Activated CD8-positive, alpha-beta T cell treated with anti-CD3 and anti-CD28 coated beads, Interleukin-2, amount 10 ng/mL, durations not matched to agents 7 days and 5 days (primary cell): ENCODE results near the gene VDR. TPM values are rescaled to one million over a fixed set of nuclear protein-coding genes. Genes with fewer than 3 reads are reported as not detected.
A peak's percentile ranks its signal among the peaks of the same experiment; 100 is the strongest.

Experiments used
- ATAC-seq: fragments of 150-1000 bp; cut with Tn5 transposase; one replicate; pipeline ENCODE4 v1.10.0; 2021; ENCODE audit warnings: moderate library complexity
- CTCF ChIA-PET: fragments of 350-600 bp; sonication (Branson Sonifier 250); formaldehyde crosslinking; loops from one replicate; lab custom pipeline; 2021; ENCODE audit warnings: antibody characterized with exemption; lab: Charles Lee
- POLR2A ChIA-PET: fragments of 350-600 bp; sonication (Branson Sonifier 250); formaldehyde crosslinking; loops from one replicate; lab custom pipeline; 2021; ENCODE audit warnings: antibody characterized with exemption; lab: Charles Lee
- DNase-seq: peaks from one replicate; pipeline ENCODE4 v3.0.0-alpha.2; 2020
- H3K27ac Mint-ChIP-seq: one replicate; pipeline ENCODE4 v1.8.0; 2021; ENCODE audit warnings: mild to moderate bottlenecking, mixed read lengths
- H3K27me3 Mint-ChIP-seq: one replicate; pipeline ENCODE4 v1.8.0; 2021; ENCODE audit warnings: low read depth, mixed read lengths
- H3K36me3 Mint-ChIP-seq: one replicate; pipeline ENCODE4 v1.8.0; 2021; ENCODE audit warnings: low read depth, mixed read lengths
- H3K4me1 Mint-ChIP-seq: one replicate; pipeline ENCODE4 v1.8.0; 2021; ENCODE audit warnings: low read depth, mixed read lengths
- H3K4me3 Mint-ChIP-seq: one replicate; pipeline ENCODE4 v1.8.0; 2021; ENCODE audit warnings: mild to moderate bottlenecking, mixed read lengths
- H3K9me3 Mint-ChIP-seq: one replicate; pipeline ENCODE4 v1.8.0; 2022; ENCODE audit warnings: mixed read lengths; ENCODE audit not compliant: insufficient read depth
- total RNA-seq, 2 experiments: library from RNA; stranded (reverse); gene quantifications; one replicate each; pipeline ENCODE4 v1.2.3, GENCODE V29; 2021

The VDR gene
- total RNA-seq, 2 experiments from 2014 or later, result 13.2 to 14.5 TPM

GRCh38 chr12:47837190-47838171, 67.3 kb downstream of the VDR start:
- ATAC-seq (peak; percentile 23), DNase-seq (peak; percentile 77)
- CTCF ChIA-PET, result interaction anchor here (0.7 to 21.0 kb wide), 38 partner anchors 9 to 476 kb away, joined by 3 to 1049 read pairs (median 6); partner anchors contain the start of genes ENDOU, HDAC7, SLC48A1 and TMEM106C
- peaks cover 2% of the 10 kb centered on the region for H3K27me3 Mint-ChIP-seq
- peaks cover 61% of the 10 kb centered on the region for H3K4me1 Mint-ChIP-seq
- no peaks in the 10 kb centered on the region for H3K9me3 Mint-ChIP-seq
- H3K36me3 Mint-ChIP-seq, result no peaks in the 10 kb centered on the region
- POLR2A ChIA-PET, result interaction anchor here (0.7 to 16.4 kb wide), 7 partner anchors 9 to 96 kb away, joined by 3 to 642 read pairs (median 5); partner anchors contain the start of gene HDAC7
- H3K4me3 Mint-ChIP-seq, result peak overlapping the region; percentile 44
- H3K27ac Mint-ChIP-seq, result peak overlapping the region; percentile 68

- ATAC-seq (no peak), DNase-seq (no peak)
- CTCF ChIA-PET, result interaction anchor here (1.3 to 21.0 kb wide), 9 partner anchors 7 to 119 kb away, joined by 3 to 1049 read pairs (median 120); partner anchors contain the start of genes HDAC7 and SLC48A1
- POLR2A ChIA-PET, result interaction anchor here (0.6 to 16.4 kb wide), 7 partner anchors 23 to 828 kb away, joined by 3 to 642 read pairs (median 3); partner anchors contain the start of gene HDAC7
- Mint-ChIP-seq H3K36me3 (no peaks in the 10 kb centered on the region), H3K9me3 (no peaks in the 10 kb centered on the region), H3K4me1 (peaks cover 78% of the 10 kb centered on the region), H3K27me3 (peaks cover 2% of the 10 kb centered on the region), H3K4me3 (no peak overlapping the region), H3K27ac (peak overlapping the region; percentile 51)
These were observed 69.0 kb downstream of the VDR start for GRCh38 chr12:47835831-47836155.

GRCh38 chr12:47835006-47835830, 69.6 kb downstream of the VDR start:
- Mint-ChIP-seq H3K27me3 (peaks cover 2% of the 10 kb centered on the region), H3K36me3 (no peaks in the 10 kb centered on the region), H3K27ac (peak overlapping the region; percentile 95), H3K9me3 (no peaks in the 10 kb centered on the region), H3K4me1 (peaks cover 81% of the 10 kb centered on the region), H3K4me3 (no peak overlapping the region)
- CTCF ChIA-PET, result interaction anchor here (1.1 to 21.0 kb wide), 11 partner anchors 7 to 119 kb away, joined by 3 to 1049 read pairs (median 46); partner anchors contain the start of genes HDAC7 and SLC48A1
- POLR2A ChIA-PET, result interaction anchor here (0.6 to 16.4 kb wide), 4 partner anchors 22 to 829 kb away, joined by 3 to 642 read pairs (median 6); partner anchors contain the start of gene HDAC7
- no peak for ATAC-seq
- no peak for DNase-seq

GRCh38 chr12:47834199-47834903, 70.4 kb downstream of the VDR start:
- POLR2A ChIA-PET, result interaction anchor here (1.4 to 16.4 kb wide), 5 partner anchors 10 to 68 kb away, joined by 3 to 642 read pairs (median 6); partner anchors contain the start of gene HDAC7
- DNase-seq, result no peak

GRCh38 chr12:47833591-47834012, 71.2 kb downstream of the VDR start:
- DNase-seq (no peak), ATAC-seq (no peak)
- peaks cover 94% of the 10 kb centered on the region for H3K4me1 Mint-ChIP-seq
- H3K36me3 Mint-ChIP-seq, result no peaks in the 10 kb centered on the region
- no peaks in the 10 kb centered on the region for H3K27me3 Mint-ChIP-seq
- H3K9me3 Mint-ChIP-seq, result no peaks in the 10 kb centered on the region
- peak overlapping the region; percentile 95 for H3K27ac Mint-ChIP-seq
- POLR2A ChIA-PET, result interaction anchor here (0.6 to 16.4 kb wide), 11 partner anchors 8 to 118 kb away, joined by 3 to 642 read pairs (median 4); partner anchors contain the start of gene HDAC7
- CTCF ChIA-PET, result interaction anchor here (0.9 to 21.0 kb wide), 12 partner anchors 9 to 349 kb away, joined by 3 to 1049 read pairs (median 14); partner anchors contain the start of genes HDAC7, SLC48A1 and TMEM106C
- peak overlapping the region; percentile 77 for H3K4me3 Mint-ChIP-seq

More at GRCh38 chr12:47834199-47834903, 70.4 kb downstream of the VDR start:
- H3K36me3 Mint-ChIP-seq, result no peaks in the 10 kb centered on the region
- H3K4me1 Mint-ChIP-seq, result peaks cover 87% of the 10 kb centered on the region
- no peaks in the 10 kb centered on the region for H3K9me3 Mint-ChIP-seq
- peak overlapping the region; percentile 95 for H3K27ac Mint-ChIP-seq
- H3K4me3 Mint-ChIP-seq, result no peak overlapping the region
- CTCF ChIA-PET, result interaction anchor here (1.1 to 21.0 kb wide), 10 partner anchors 10 to 129 kb away, joined by 3 to 1049 read pairs (median 22); partner anchors contain the start of genes HDAC7, SLC48A1 and TMEM106C
- no peak for ATAC-seq
- peaks cover 2% of the 10 kb centered on the region for H3K27me3 Mint-ChIP-seq

- DNase-seq (peak; percentile 49), ATAC-seq (peak; percentile 40)
- Mint-ChIP-seq H3K36me3 (no peaks in the 10 kb centered on the region), H3K27ac (peak overlapping the region; percentile 95), H3K4me3 (peak overlapping the region; percentile 77), H3K4me1 (peaks cover 93% of the 10 kb centered on the region), H3K9me3 (no peaks in the 10 kb centered on the region), H3K27me3 (no peaks in the 10 kb centered on the region)
- POLR2A ChIA-PET, result interaction anchor here (0.6 to 16.4 kb wide), 11 partner anchors 8 to 1283 kb away, joined by 3 to 642 read pairs (median 5); partner anchors contain the start of genes ENDOU, HDAC7 and RPAP3
- CTCF ChIA-PET, result interaction anchor here (0.9 to 21.0 kb wide), 12 partner anchors 8 to 351 kb away, joined by 3 to 1049 read pairs (median 14); partner anchors contain the start of genes HDAC7, SLC48A1 and VDR
These were observed 72.4 kb downstream of the VDR start for GRCh38 chr12:47832263-47832933.

- CTCF ChIA-PET, result interaction anchor here (0.7 to 21.0 kb wide), 7 partner anchors 8 to 178 kb away, joined by 3 to 1049 read pairs (median 6); partner anchors contain the start of gene HDAC7
- Mint-ChIP-seq H3K9me3 (no peaks in the 10 kb centered on the region), H3K27ac (peak overlapping the region; percentile 71)
These were observed 75.2 kb downstream of the VDR start for GRCh38 chr12:47829584-47829983.

GRCh38 chr12:47828976-47829482, 75.8 kb downstream of the VDR start:
- Mint-ChIP-seq H3K4me1 (peaks cover 90% of the 10 kb centered on the region), H3K9me3 (no peaks in the 10 kb centered on the region), H3K4me3 (no peak overlapping the region), H3K36me3 (no peaks in the 10 kb centered on the region), H3K27me3 (no peaks in the 10 kb centered on the region), H3K27ac (peak overlapping the region; percentile 71)
- ATAC-seq (no peak), DNase-seq (no peak)
- ChIA-PET CTCF (interaction anchor here (0.7 to 21.0 kb wide), 6 partner anchors 9 to 178 kb away, joined by 3 to 1049 read pairs (median 26); partner anchors contain the start of gene HDAC7), POLR2A (interaction anchor here (0.6 to 16.4 kb wide), 3 partner anchors 9 to 134 kb away, joined by 3 to 642 read pairs (median 4); partner anchors contain the start of gene HDAC7)

More at GRCh38 chr12:47829584-47829983, 75.2 kb downstream of the VDR start:
- peaks cover 90% of the 10 kb centered on the region for H3K4me1 Mint-ChIP-seq
- no peaks in the 10 kb centered on the region for H3K36me3 Mint-ChIP-seq
- no peaks in the 10 kb centered on the region for H3K27me3 Mint-ChIP-seq
- H3K4me3 Mint-ChIP-seq, result no peak overlapping the region
- POLR2A ChIA-PET, result interaction anchor here (16.4 kb wide), 1 partner anchor 16 kb away, joined by 642 read pairs; the partner anchor contains the start of gene HDAC7
- DNase-seq, result no peak
- ATAC-seq, result no peak
